Posterior vena cava (tissue), 2 donors: Measurements from ENCODE around the gene ATP9B. TPM values are rescaled to one million over a fixed set of nuclear protein-coding genes. Genes with fewer than 3 reads are reported as not detected.

ENCODE experiments used
- DNase-seq: peaks from one replicate; pipeline ENCODE4 v3.0.0-alpha.2; 2020; ENCODE audit warnings: low spot score
- intact Hi-C, 2 donors: fragments of 100-400 bp; cut with DNase I; formaldehyde crosslinking; loops; one replicate each; pipeline versions ENCODE4 v1.14.1 to v1.14.2; 2022 to 2023
- total RNA-seq, 2 donors: library from RNA; stranded (reverse); fragmentation: NEBNext Ultra II Directional; extraction: Animal tissue kit (Norgen Biotek cat#: 25700); gene quantifications; one replicate each; pipeline ENCODE4 v1.2.1, GENCODE V29; 2021
- donor health status: DM: yes; HTN: yes; CAD: no.
- donor health status: DM: yes; HTN: yes; CAD: no.

ATP9B gene
- total RNA-seq, 2 donors from 2014 or later: 28.3 to 32.9 TPM

GRCh38 chr18:79217979-79218604 lies 148.9 kb downstream of the ATP9B start:
- intact Hi-C loops: no loop called here
- no peak for DNase-seq

GRCh38 chr18:79218605-79219190 lies 149.5 kb downstream of the ATP9B start:
- DNase-seq: no peak
- intact Hi-C loops: no loop called here

GRCh38 chr18:79221136-79221535 lies 151.9 kb downstream of the ATP9B start:
- no peak for DNase-seq
- intact Hi-C loops: no loop called here

GRCh38 chr18:79222790-79223189 lies 153.6 kb downstream of the ATP9B start:
- intact Hi-C loops: no loop called here

GRCh38 chr18:79223431-79223830 lies 154.2 kb downstream of the ATP9B start:
- no peak for DNase-seq
- intact Hi-C loops: no loop called here

More at GRCh38 chr18:79222790-79223189, 153.6 kb downstream of the ATP9B start:
- DNase-seq: no peak

- intact Hi-C loops: no loop called here
- no peak for DNase-seq
These were observed 155.2 kb downstream of the ATP9B start for GRCh38 chr18:79224381-79224780.

- DNase-seq: no peak
- intact Hi-C loops: no loop called here
These were observed 158.4 kb downstream of the ATP9B start for GRCh38 chr18:79227621-79228020.

- no peak for DNase-seq
- intact Hi-C loops: no loop called here
These were observed 160.2 kb downstream of the ATP9B start for GRCh38 chr18:79229431-79229830.

GRCh38 chr18:79234438-79234837 lies 165.2 kb downstream of the ATP9B start:
- no peak for DNase-seq
- intact Hi-C loops: no loop called here

GRCh38 chr18:79239631-79240030 lies 170.4 kb downstream of the ATP9B start:
- DNase-seq: no peak
- intact Hi-C loops: no loop called here

- no peak for DNase-seq
- intact Hi-C loops: no loop called here
These were observed 172.6 kb downstream of the ATP9B start for GRCh38 chr18:79241755-79242154.

GRCh38 chr18:79242246-79242645 lies 173.1 kb downstream of the ATP9B start:
- intact Hi-C loops: no loop called here
- DNase-seq: no peak

- intact Hi-C loops: no loop called here
These were observed 176.4 kb downstream of the ATP9B start for GRCh38 chr18:79245517-79246001.

GRCh38 chr18:79246309-79247108 lies 177.3 kb downstream of the ATP9B start:
- DNase-seq: peak; percentile 84
- intact Hi-C loops: no loop called here

More at GRCh38 chr18:79245517-79246001, 176.4 kb downstream of the ATP9B start:
- no peak for DNase-seq

- DNase-seq: no peak
- intact Hi-C loops: no loop called here
These were observed 179.4 kb downstream of the ATP9B start for GRCh38 chr18:79248495-79249060.

GRCh38 chr18:79250301-79250981 lies 181.2 kb downstream of the ATP9B start:
- no peak for DNase-seq
- intact Hi-C loops: no loop called here

- DNase-seq: no peak
- intact Hi-C loops: no loop called here
These were observed 181.8 kb downstream of the ATP9B start for GRCh38 chr18:79251021-79251420.

- no peak for DNase-seq
- intact Hi-C loops: no loop called here
These were observed 183.9 kb downstream of the ATP9B start for GRCh38 chr18:79252904-79253633.

GRCh38 chr18:79257480-79257879 lies 188.3 kb downstream of the ATP9B start:
- no peak for DNase-seq
- intact Hi-C loops: no loop called here
